HG03442 (cell line): ENCODE results near the gene PREP.
"Not testable (repeated sequence)": the region's sequence is repeated elsewhere in the genome, so short reads cannot be mapped to it uniquely, and the experiment has no call there.

Experiments used
- ATAC-seq: cut with Tn5 transposase; IDR thresholded peaks from one replicate; pipeline ENCODE4 v1.9.1; 2021; ENCODE audit warnings: mild to moderate bottlenecking, moderate library complexity; ENCODE audit not compliant: unreplicated experiment

Gene PREP

DNA sequence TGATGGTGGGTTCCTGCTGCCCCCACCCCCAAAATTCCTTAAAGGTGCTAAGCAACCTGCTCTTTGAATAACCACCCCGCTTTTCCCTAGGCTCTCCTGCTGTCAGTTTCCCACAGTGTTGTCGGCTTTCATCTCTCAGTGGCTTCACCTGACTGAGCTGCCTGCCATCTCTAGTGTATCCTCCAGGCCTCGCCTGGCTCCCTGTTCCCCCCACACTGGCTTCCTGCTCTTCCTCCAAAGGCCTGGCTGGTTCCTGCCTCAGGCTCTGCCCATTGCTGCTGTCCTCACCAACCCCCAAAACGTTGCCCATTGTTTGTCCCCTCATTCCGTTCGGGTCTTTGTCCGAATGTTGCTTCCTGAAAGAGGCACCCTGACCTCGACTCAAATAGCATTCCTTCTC lies 129.3 kb downstream of the PREP start:
- no peak for ATAC-seq

- no peak for ATAC-seq
Measured at GRCh38 chr6:105272786-105273185, 130.1 kb downstream of the PREP start.

GRCh38 chr6:105270511-105270910 lies 132.4 kb downstream of the PREP start:
- ATAC-seq, result no peak

GRCh38 chr6:105269390-105269789 lies 133.5 kb downstream of the PREP start:
- ATAC-seq, result no peak

GRCh38 chr6:105263685-105264610 lies 138.9 kb downstream of the PREP start:
- ATAC-seq, result peak; percentile 87

- ATAC-seq, result no peak
Measured at GRCh38 chr6:105259913-105260889, 142.7 kb downstream of the PREP start.

GRCh38 chr6:105258816-105259215 lies 144.1 kb downstream of the PREP start:
- ATAC-seq, result no peak

DNA sequence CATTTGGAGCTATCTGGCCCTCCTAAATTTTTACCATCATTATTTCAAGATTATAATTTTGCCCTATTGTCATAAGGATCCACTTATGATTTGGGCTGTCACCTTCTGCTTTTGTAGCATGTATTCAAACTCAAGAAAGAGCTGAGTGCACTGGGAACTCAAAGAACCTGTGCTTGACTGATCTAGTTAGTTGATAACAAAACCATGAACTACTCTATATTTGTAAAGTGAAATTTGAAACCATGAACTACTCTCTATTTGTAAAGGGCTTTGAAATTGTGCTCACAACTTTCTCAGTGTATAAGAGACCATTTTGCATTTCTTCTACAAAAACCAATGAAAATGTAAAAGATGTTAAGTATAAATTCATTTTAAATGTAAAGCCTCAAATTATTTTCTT lies 145.5 kb downstream of the PREP start:
- ATAC-seq, result no peak

GRCh38 chr6:105256619-105257018 lies 146.3 kb downstream of the PREP start:
- ATAC-seq, result no peak

- ATAC-seq, result no peak
Measured at GRCh38 chr6:105253787-105254186, 149.1 kb downstream of the PREP start.

DNA sequence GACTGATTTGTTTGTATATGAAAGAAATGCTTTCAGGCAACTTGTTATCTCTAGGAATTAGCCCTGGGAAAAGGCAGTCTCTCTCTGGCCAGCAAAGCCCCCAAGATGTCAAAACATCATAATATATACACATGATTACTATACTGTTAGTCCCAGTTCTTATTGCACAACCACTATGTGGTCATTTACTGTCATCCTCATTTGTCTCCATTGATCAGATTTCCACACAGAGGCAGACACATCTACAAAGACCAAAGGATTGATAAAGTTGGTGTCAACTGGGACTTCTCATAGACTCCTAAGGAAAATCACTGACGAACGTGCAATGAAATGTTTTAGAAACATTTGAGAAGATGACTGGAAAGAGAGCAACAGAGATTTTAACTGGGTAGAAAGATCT lies 151.2 kb downstream of the PREP start:
- no peak for ATAC-seq

GRCh38 chr6:105250533-105250932 lies 152.3 kb downstream of the PREP start:
- no peak for ATAC-seq

DNA sequence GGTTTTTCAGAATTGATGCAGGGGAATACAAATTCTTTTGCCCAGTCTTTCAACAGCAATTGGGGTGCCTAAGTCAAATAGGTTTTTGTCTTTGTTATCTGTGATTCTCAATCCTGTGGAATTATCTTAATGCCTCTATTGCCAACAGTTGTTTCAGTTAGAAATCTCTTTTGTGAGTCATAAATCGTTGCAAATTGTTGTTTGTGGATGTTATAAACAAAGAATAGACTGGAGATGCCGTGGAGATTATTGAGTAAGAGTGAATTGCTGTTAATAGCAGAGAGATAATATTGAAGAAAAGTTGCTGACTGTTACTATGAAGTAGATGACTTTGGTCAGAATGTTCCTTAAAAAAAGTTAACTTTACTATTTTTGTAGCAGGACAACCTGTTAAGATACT lies 159.4 kb downstream of the PREP start:
- no peak for ATAC-seq

DNA sequence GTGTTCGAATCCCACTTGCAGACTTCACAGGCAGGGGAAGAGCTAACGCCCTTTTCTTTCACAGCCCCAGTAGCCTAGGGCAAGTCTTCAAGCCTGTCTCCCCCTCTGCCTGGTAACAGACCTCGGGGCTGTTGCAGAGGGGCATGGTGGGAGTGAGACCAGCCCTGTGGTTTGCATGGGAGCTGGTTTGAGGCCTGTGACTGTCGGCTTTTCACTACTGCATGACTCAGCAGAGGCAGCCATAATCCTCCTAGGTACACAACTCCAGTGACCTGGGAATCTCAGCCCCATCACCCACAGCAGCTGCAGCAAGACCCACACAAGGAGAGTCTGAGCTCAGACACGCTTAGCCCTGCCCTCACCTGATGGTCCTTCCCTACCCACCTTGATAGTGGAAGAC lies 167.7 kb downstream of the PREP start:
- ATAC-seq, result no peak

DNA sequence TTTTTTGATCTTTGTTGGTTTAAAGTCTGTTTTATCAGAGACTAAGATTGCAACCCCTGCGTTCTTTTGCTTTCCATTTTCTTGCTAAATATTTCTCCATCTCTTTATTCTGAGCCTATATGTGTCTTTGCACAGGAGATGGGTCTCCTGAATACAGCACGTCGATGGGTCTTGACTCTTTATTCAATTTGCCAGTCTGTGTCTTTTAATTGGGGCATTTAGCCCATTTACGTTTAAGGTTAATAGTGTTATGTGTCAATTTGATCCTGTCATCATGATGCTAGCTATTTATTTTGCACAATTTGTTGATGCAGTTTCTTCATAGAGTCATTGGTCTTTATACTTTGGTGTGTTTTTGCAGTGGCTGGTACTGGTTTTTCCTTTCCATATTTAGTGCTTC lies 171.1 kb downstream of the PREP start:
- ATAC-seq, result not testable (repeated sequence)
